LNCaP clone FGC (cell line): Measurements from ENCODE around the gene PVALEF.
"Not testable (repeated sequence)": the region's sequence is repeated elsewhere in the genome, so short reads cannot be mapped to it uniquely, and the experiment has no call there.

Experiments
- DNase-seq: peaks from one replicate; pipeline ENCODE4 v3.0.0-alpha.2; 2011; ENCODE audit warnings: low read depth
- H3K4me3 ChIP-seq: 2 replicates; pipeline ENCODE4 v1.5.1; 2011; ENCODE audit warnings: mild to moderate bottlenecking, low read depth, low read length, control low read depth
- TF ChIP-seq, protein P1 (sequence below): IDR thresholded peaks from 2 replicates; pipeline ENCODE4 v1.5.1; 2012; ENCODE audit warnings: mild to moderate bottlenecking; ENCODE audit not compliant: control insufficient read depth, insufficient read depth; ENCODE audit errors: extremely low read depth

Gene PVALEF

DNA sequence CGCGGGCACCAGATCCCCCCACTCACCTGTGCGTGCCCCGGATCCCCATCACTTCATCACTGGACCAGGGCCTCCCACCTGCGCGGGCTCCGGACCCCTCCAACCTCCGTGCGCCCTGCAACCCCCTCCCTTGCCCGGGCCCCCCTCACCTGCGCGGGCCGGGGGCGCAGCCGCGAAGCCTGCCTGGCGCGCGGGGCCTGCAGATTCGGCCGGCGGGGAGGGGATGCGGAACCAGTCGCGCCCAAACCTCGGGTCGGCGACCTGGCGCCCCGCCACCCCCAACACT, 57.3 kb downstream of the PVALEF start:
- TF ChIP-seq, protein P1, sequence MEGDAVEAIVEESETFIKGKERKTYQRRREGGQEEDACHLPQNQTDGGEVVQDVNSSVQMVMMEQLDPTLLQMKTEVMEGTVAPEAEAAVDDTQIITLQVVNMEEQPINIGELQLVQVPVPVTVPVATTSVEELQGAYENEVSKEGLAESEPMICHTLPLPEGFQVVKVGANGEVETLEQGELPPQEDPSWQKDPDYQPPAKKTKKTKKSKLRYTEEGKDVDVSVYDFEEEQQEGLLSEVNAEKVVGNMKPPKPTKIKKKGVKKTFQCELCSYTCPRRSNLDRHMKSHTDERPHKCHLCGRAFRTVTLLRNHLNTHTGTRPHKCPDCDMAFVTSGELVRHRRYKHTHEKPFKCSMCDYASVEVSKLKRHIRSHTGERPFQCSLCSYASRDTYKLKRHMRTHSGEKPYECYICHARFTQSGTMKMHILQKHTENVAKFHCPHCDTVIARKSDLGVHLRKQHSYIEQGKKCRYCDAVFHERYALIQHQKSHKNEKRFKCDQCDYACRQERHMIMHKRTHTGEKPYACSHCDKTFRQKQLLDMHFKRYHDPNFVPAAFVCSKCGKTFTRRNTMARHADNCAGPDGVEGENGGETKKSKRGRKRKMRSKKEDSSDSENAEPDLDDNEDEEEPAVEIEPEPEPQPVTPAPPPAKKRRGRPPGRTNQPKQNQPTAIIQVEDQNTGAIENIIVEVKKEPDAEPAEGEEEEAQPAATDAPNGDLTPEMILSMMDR, result no peak
- no peak for DNase-seq
- peak overlapping the region; percentile 72 for H3K4me3 ChIP-seq

- TF ChIP-seq, protein P1, result no peak
- peak; percentile 92 for DNase-seq
- H3K4me3 ChIP-seq, result peak within 1 kb of the TSS; percentile 72
These were observed 57.8 kb downstream of the PVALEF start, which contains the start of gene CEP131 for GRCh38 chr17:81222906-81223761. CEP131 (minus strand) TSS chr17:81222965; CDS start chr17:81220056, 2,909 bp downstream.

- TF ChIP-seq, protein P1, result no peak
- H3K4me3 ChIP-seq, result no peak overlapping the region
- DNase-seq, result no peak
These were observed 58.4 kb downstream of the PVALEF start for GRCh38 chr17:81223762-81224130.

DNA sequence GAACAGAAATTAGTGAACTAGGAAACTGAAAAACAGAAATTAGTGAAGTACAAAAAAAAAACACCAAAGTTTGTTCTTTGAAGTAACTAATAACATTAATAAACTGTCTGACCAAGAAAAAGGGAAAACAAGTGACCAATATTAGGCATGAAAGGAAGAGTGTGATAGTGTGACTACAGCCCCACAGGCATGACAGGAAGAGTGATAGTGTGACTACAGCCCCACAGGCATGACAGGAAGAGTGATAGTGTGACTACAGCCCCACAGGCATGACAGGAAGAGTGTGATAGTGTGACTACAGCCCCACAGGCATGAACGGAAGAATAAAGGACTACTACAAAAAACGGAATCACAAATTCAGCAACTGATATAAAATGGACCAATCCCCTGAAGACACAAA, 62.3 kb downstream of the PVALEF start:
- not testable (repeated sequence) for DNase-seq, H3K4me3 ChIP-seq

DNA sequence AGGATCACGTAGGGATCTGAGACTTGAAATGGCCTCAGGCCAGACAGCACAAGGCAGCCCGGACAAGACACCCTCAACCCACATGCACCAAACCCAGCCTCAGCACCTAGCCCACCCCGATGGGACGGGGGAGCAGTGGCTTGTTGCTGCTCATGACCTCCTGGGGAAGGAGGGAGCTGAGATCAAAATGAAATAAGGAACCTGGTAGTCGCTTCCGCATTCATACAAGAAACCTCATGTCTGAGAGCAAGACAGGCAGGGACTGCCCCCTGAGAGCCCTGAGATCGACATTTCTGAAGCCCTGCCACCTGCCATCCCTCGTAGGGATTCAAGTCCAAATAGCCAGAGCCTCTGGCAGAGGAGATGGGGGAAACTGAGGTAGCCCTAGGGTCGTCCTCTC, 63.1 kb downstream of the PVALEF start:
- no peak overlapping the region for H3K4me3 ChIP-seq
- TF ChIP-seq, protein P1, result no peak
- DNase-seq, result no peak

- DNase-seq, result no peak
- no peak overlapping the region for H3K4me3 ChIP-seq
- TF ChIP-seq, protein P1, result no peak
These were observed 63.7 kb downstream of the PVALEF start for GRCh38 chr17:81228834-81229665.

GRCh38 chr17:81229666-81229920, 64.3 kb downstream of the PVALEF start:
- TF ChIP-seq, protein P1, result no peak
- DNase-seq, result no peak

More at GRCh38 chr17:81229666-81229920, 64.3 kb downstream of the PVALEF start:
- H3K4me3 ChIP-seq, result no peak overlapping the region
